Activated T-helper 2 cell treated with anti-CD3 and anti-CD28 coated beads, Interferon-gamma antibody, Interleukin-2, Interleukin-4, amounts not matched to agents 10 μg/mL and 5 μg/mL and 100 μg/mL, durations not matched to agents 14 hours and 24 hours and 36 hours (primary cell): Measurements from ENCODE around the gene DCK. TPM values are rescaled to one million over a fixed set of nuclear protein-coding genes. Genes with fewer than 3 reads are reported as not detected.

Experiments
- DNase-seq: peaks from one replicate; pipeline ENCODE4 v3.0.0; 2021; ENCODE audit warnings: low spot score
- H3K27ac Mint-ChIP-seq: one replicate; pipeline ENCODE4 v1.8.0; 2021; ENCODE audit warnings: mixed read lengths
- H3K27me3 Mint-ChIP-seq: one replicate; pipeline ENCODE4 v1.8.0; 2021; ENCODE audit warnings: low read depth, mixed read lengths
- H3K36me3 Mint-ChIP-seq: one replicate; pipeline ENCODE4 v1.8.0; 2021; ENCODE audit warnings: low read depth, mixed read lengths
- H3K4me1 Mint-ChIP-seq: one replicate; pipeline ENCODE4 v1.8.0; 2021; ENCODE audit warnings: low read depth, mixed read lengths
- H3K4me3 Mint-ChIP-seq: one replicate; pipeline ENCODE4 v1.8.0; 2021; ENCODE audit warnings: low read depth, mild to moderate bottlenecking, moderate library complexity, mixed read lengths
- H3K9me3 Mint-ChIP-seq: one replicate; pipeline ENCODE4 v1.8.0; 2021; ENCODE audit warnings: mixed read lengths
- intact Hi-C: fragments of 100-400 bp; cut with micrococcal nuclease; formaldehyde crosslinking; loops from one replicate; pipeline ENCODE4 v1.15.1; 2023
- total RNA-seq: library from RNA; stranded (reverse); gene quantifications from 2 replicates; pipeline ENCODE4 v1.2.3, GENCODE V29; 2022

Gene DCK
- total RNA-seq, 1 donor from 2014 or later = 35.3 TPM

DNA sequence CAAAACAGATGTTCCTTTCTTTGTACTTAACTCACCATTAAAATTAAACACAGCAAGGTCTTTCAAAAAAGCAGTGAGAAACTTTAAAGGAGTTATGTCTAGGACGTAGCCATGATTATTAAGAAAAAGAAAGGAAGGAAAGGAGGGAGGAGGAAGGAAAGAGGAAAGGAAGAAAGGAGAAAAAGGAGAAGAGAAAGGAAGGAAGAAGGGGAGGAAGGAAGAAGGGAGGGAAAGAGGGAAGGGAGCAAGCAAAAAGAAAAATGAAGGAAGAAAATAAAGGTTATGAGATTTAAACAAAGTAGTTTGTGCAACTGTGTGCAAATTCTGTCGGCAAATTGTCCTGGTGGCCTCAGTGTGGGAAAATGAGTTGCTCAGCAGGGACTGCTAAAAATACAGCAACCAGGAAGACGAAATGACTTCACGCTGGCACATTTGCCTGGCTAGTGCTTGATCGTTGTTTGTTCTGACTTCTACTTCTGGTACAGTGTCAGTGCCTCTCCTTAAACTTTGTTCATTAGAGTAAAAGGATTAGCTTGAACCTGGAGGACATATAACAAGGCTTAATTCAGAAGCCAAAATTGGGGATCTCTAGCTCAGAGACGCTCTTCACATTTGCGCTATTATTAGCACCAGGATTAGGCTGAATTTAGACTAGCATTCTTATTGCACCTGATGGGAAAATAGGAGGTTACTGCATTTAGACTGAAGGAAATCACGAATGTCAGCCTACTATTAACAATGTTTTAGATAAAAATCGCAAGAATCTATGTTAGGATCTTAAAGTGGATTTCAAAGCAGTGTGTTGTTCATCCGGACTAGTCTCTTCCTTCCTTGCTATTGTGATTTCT, 81.2 kb downstream of the DCK start:
- Mint-ChIP-seq H3K27ac (no peak overlapping the region), H3K4me3 (no peak overlapping the region), H3K27me3 (peaks cover 4% of the 10 kb centered on the region), H3K4me1 (no peaks in the 10 kb centered on the region), H3K36me3 (no peaks in the 10 kb centered on the region), H3K9me3 (no peaks in the 10 kb centered on the region)
- intact Hi-C loops = no loop called here
- no peak for DNase-seq

Other genes starting within 250 kb of the DCK start
- 120 and 121 TPM in 2 replicates for gene GRSF1, start 153.8 kb upstream of the DCK start, total RNA-seq
- gene MOB1B, start 91.3 kb upstream of the DCK start, total RNA-seq = 27.0 and 28.1 TPM in 2 replicates